Gastrocnemius medialis (tissue), 4 donors: Measurements from ENCODE around the gene MRTFA. TPM values are rescaled to one million over a fixed set of nuclear protein-coding genes. Genes with fewer than 3 reads are reported as not detected.

ENCODE experiments used
- ATAC-seq, 2 donors: fragments of 150-250 bp; one replicate each; pipeline ENCODE4 v1.9.1; 2016
- DNase-seq, 2 donors: peaks; one replicate each; pipeline ENCODE4 v3.0.0-alpha.2; 2019
- H3K27ac ChIP-seq, 4 donors: fragments of 200-600 bp; sonication (generic); 1 replicate in 1 of 4; 2 replicates in 3 of 4; pipeline ENCODE4 v1.5.1; 2016 to 2018; ENCODE audit warnings: mild to moderate bottlenecking in 2 of 4, moderate library complexity in 1 of 4
- H3K27me3 ChIP-seq, 3 donors: fragments of 200-600 bp; sonication (generic) in 2 of 3; 1 replicate in 1 of 3; 2 replicates in 2 of 3; pipeline versions ENCODE4 v1.5.1 to v1.6.0; 2016 to 2019; ENCODE audit warnings: mild to moderate bottlenecking in 1 of 3, moderate library complexity in 1 of 3
- H3K36me3 ChIP-seq, 2 donors: fragments of 200-600 bp; sonication (generic) in 1 of 2; one replicate each; pipeline ENCODE4 v1.5.1; 2017 to 2018
- H3K4me1 ChIP-seq, 2 donors: fragments of 200-600 bp; sonication (generic) in 1 of 2; one replicate each; pipeline ENCODE4 v1.5.1; 2016 to 2017; ENCODE audit warnings: mild to moderate bottlenecking in 2 of 2
- H3K4me3 ChIP-seq, 4 donors: fragments of 200-600 bp; sonication (generic) in 3 of 4; 1 replicate in 1 of 4; 2 replicates in 3 of 4; pipeline ENCODE4 v1.5.1; 2016 to 2019; ENCODE audit warnings: mild to moderate bottlenecking in 2 of 4
- H3K9me3 ChIP-seq, 3 donors: fragments of 200-600 bp; sonication (generic) in 2 of 3; 1 replicate in 1 of 3; 2 replicates in 2 of 3; pipeline ENCODE4 v1.5.1; 2016 to 2019
- CTCF ChIP-seq, 5 experiments: fragments of 450-650 bp in 3 of 5; fragments of 200-600 bp in 2 of 5; sonication (generic) in 2 of 5; IDR thresholded peaks in 4 of 5; conservative IDR thresholded peaks in 1 of 5; 1 replicate in 4 of 5; 2 replicates in 1 of 5; pipeline ENCODE4 v1.5.1; 2016 to 2019; ENCODE audit warnings: antibody characterized with exemption in 5 of 5, mild to moderate bottlenecking in 3 of 5, moderate library complexity in 3 of 5
- POLR2A ChIP-seq, 2 donors: fragments of 450-650 bp; IDR thresholded peaks; one replicate each; pipeline ENCODE4 v1.6.1; 2017; ENCODE audit warnings: antibody characterized with exemption in 2 of 2, mild to moderate bottlenecking in 2 of 2, moderate library complexity in 2 of 2
- in situ Hi-C, 4 donors: fragments of 200-750 bp; cut with MboI; loops; one replicate each; pipeline versions ENCODE4 v1.15.0 to v1.8.0; 2017; ENCODE audit warnings: low sequenced_read_pairs in 4 of 4
- intact Hi-C: fragments of 100-400 bp; cut with DNase I; formaldehyde crosslinking; loops from one replicate; pipeline ENCODE4 v1.15.1; 2023; ENCODE audit warnings: low total_unique reads
- total RNA-seq, 4 donors: library from RNA; depleted of rRNA; stranded (reverse); fragments of >200 nt; gene quantifications; one replicate each; pipeline versions ENCODE4 v1.1.0 to v1.2.3, GENCODE V29; 2016

Gene MRTFA
- total RNA-seq, 4 donors from 2014 or later, result 13.7 to 31.3 (median 22.2) TPM

- Histone ChIP-seq H3K4me1 (peaks cover 21 to 23% of the 10 kb centered on the region in 2 donors), H3K27ac (no peak overlapping the region), H3K27me3 (no peaks in the 10 kb centered on the region), H3K4me3 (no peak overlapping the region), H3K36me3 (peaks cover 0 to 62% of the 10 kb centered on the region in 2 donors), H3K9me3 (no peaks in the 10 kb centered on the region)
- TF ChIP-seq CTCF (IDR thresholded peaks at IDR 0.05 in 4 of 5, conservative IDR thresholded peaks at IDR 0.05 in 1 of 5), result no peak
- no peak for TF ChIP-seq POLR2A (IDR thresholded peaks at IDR 0.05)
- in situ Hi-C loops (loop anchor here in 1 of 4 donors (25.0 kb wide), 1 partner anchor 109 kb away; no protein-coding TSS in a partner anchor), intact Hi-C loops (no loop called here)
- DNase-seq (no peak), ATAC-seq (no peak)
Measured at GRCh38 chr22:40421082-40421350, 215.5 kb downstream of the MRTFA start.

GRCh38 chr22:40420341-40421081, 216.0 kb downstream of the MRTFA start:
- Histone ChIP-seq H3K4me3 (no peak overlapping the region), H3K4me1 (peaks cover 21 to 22% of the 10 kb centered on the region in 2 donors), H3K27ac (no peak overlapping the region), H3K9me3 (no peaks in the 10 kb centered on the region), H3K27me3 (no peaks in the 10 kb centered on the region), H3K36me3 (peaks cover 0 to 62% of the 10 kb centered on the region in 2 donors)
- no peak for DNase-seq
- in situ Hi-C loops, result loop anchor here in 1 of 4 donors (25.0 kb wide), 1 partner anchor 108 kb away; no protein-coding TSS in a partner anchor
- TF ChIP-seq POLR2A (IDR thresholded peaks at IDR 0.05), result no peak
- TF ChIP-seq CTCF (IDR thresholded peaks at IDR 0.05 in 4 of 5, conservative IDR thresholded peaks at IDR 0.05 in 1 of 5), result no peak
- ATAC-seq, result no peak
- intact Hi-C loops, result no loop called here

- H3K4me3 ChIP-seq, result no peak overlapping the region
- intact Hi-C loops, result no loop called here
- no peak for DNase-seq
- ATAC-seq, result no peak
- H3K27ac ChIP-seq, result no peak overlapping the region
- H3K4me1 ChIP-seq, result peaks cover 16 to 19% of the 10 kb centered on the region in 2 donors
- in situ Hi-C loops, result loop anchor here in 1 of 4 donors (25.0 kb wide), 1 partner anchor 107 kb away; no protein-coding TSS in a partner anchor
- no peak for TF ChIP-seq POLR2A (IDR thresholded peaks at IDR 0.05)
- no peak for TF ChIP-seq CTCF (IDR thresholded peaks at IDR 0.05 in 4 of 5, conservative IDR thresholded peaks at IDR 0.05 in 1 of 5)
- peaks cover 0 to 62% of the 10 kb centered on the region in 2 donors for H3K36me3 ChIP-seq
- H3K27me3 ChIP-seq, result no peaks in the 10 kb centered on the region
- H3K9me3 ChIP-seq, result no peaks in the 10 kb centered on the region
Measured at GRCh38 chr22:40419718-40420117, 216.8 kb downstream of the MRTFA start.

- no peaks in the 10 kb centered on the region for H3K27me3 ChIP-seq
- intact Hi-C loops (no loop called here), in situ Hi-C loops (loop anchor here in 1 of 4 donors (25.0 kb wide), 1 partner anchor 106 kb away; no protein-coding TSS in a partner anchor)
- H3K36me3 ChIP-seq, result peaks cover 0 to 62% of the 10 kb centered on the region in 2 donors
- H3K27ac ChIP-seq, result no peak overlapping the region
- no peak for ATAC-seq
- H3K9me3 ChIP-seq, result no peaks in the 10 kb centered on the region
- no peak for TF ChIP-seq CTCF (IDR thresholded peaks at IDR 0.05 in 4 of 5, conservative IDR thresholded peaks at IDR 0.05 in 1 of 5)
- no peak for TF ChIP-seq POLR2A (IDR thresholded peaks at IDR 0.05)
- H3K4me3 ChIP-seq, result no peak overlapping the region
- H3K4me1 ChIP-seq, result peaks cover 9 to 13% of the 10 kb centered on the region in 2 donors
- no peak for DNase-seq
Measured at GRCh38 chr22:40418366-40419201, 217.9 kb downstream of the MRTFA start.
